Common myeloid progenitor, CD34-positive (primary cell): ENCODE measurements around the gene GCNT2.
"Not testable (repeated sequence)": the region's sequence is repeated elsewhere in the genome, so short reads cannot be mapped to it uniquely, and the experiment has no call there.

Experiments used
- CTCF ChIA-PET: fragments of 350-600 bp; sonication (Branson Sonifier 250); formaldehyde crosslinking; loops from one replicate; lab custom pipeline; 2021; ENCODE audit warnings: antibody characterized with exemption; lab: Charles Lee
- POLR2A ChIA-PET: fragments of 350-600 bp; sonication (Branson Sonifier 250); formaldehyde crosslinking; loops from one replicate; lab custom pipeline; 2021; ENCODE audit warnings: antibody characterized with exemption; lab: Charles Lee
- DNase-seq, 3 donors: peaks; one replicate each; pipeline versions ENCODE4 v3.0.0 to v3.0.0-alpha.2; 2013
- H3K27ac ChIP-seq, 2 experiments: 1 replicate in 1 of 2; 2 replicates in 1 of 2; pipeline ENCODE4 v1.7.0; 2013; ENCODE audit warnings: inconsistent platforms in 2 of 2, low read length in 2 of 2, mild to moderate bottlenecking in 2 of 2, low read depth in 1 of 2, moderate library complexity in 1 of 2; ENCODE audit not compliant: severe bottlenecking in 2 of 2, insufficient read depth in 1 of 2, poor library complexity in 1 of 2
- H3K27me3 ChIP-seq, 5 experiments: replicated peaks in 2 of 5; 1 replicate in 3 of 5; 2 replicates in 2 of 5; pipeline versions ENCODE4 v1.6.1 to v1.7.0; 2013; ENCODE audit warnings: low read length in 4 of 5, mild to moderate bottlenecking in 2 of 5, moderate library complexity in 2 of 5, inconsistent platforms in 1 of 5; ENCODE audit not compliant: insufficient read depth in 5 of 5, control insufficient read depth in 4 of 5
- H3K36me3 ChIP-seq, 4 experiments: 1 replicate in 2 of 4; 2 replicates in 2 of 4; pipeline versions ENCODE4 v1.6.1 to v1.7.0; 2013; ENCODE audit warnings: low read length in 3 of 4, control low read depth in 1 of 4, mild to moderate bottlenecking in 1 of 4; ENCODE audit not compliant: control insufficient read depth in 4 of 4, insufficient read depth in 4 of 4
- H3K4me1 ChIP-seq, 4 experiments: 1 replicate in 3 of 4; 2 replicates in 1 of 4; pipeline versions ENCODE4 v1.6.1 to v1.7.1; 2013; ENCODE audit warnings: low read length in 3 of 4, mild to moderate bottlenecking in 3 of 4, control low read depth in 1 of 4, inconsistent platforms in 1 of 4, moderate library complexity in 1 of 4; ENCODE audit not compliant: control insufficient read depth in 4 of 4, insufficient read depth in 4 of 4; ENCODE audit errors: control extremely low read depth in 1 of 4
- H3K4me3 ChIP-seq, 7 experiments: 1 replicate in 4 of 7; 2 replicates in 3 of 7; pipeline versions ENCODE4 v1.5.1 to v1.7.0; 2013; ENCODE audit warnings: mild to moderate bottlenecking in 7 of 7, low read length in 6 of 7, moderate library complexity in 6 of 7, inconsistent platforms in 2 of 7, low read depth in 2 of 7, control low read depth in 1 of 7; ENCODE audit not compliant: insufficient read depth in 4 of 7, control insufficient read depth in 1 of 7; ENCODE audit errors: extremely low read depth in 1 of 7
- H3K9me3 ChIP-seq, 5 experiments: 1 replicate in 4 of 5; 2 replicates in 1 of 5; pipeline versions ENCODE4 v1.6.1 to v1.7.1; 2013; ENCODE audit warnings: low read length in 4 of 5, mild to moderate bottlenecking in 2 of 5, inconsistent platforms in 1 of 5, low read depth in 1 of 5, moderate library complexity in 1 of 5; ENCODE audit not compliant: control insufficient read depth in 4 of 5, insufficient read depth in 2 of 5; ENCODE audit errors: control extremely low read depth in 1 of 5
- WGBS: methylation state at CpG from one replicate; pipeline ENCODE4 v1.1.5; 2013; ENCODE audit not compliant: insufficient coverage; 5-methylcytosine and 5-hydroxymethylcytosine counted together

The GCNT2 gene

DNA sequence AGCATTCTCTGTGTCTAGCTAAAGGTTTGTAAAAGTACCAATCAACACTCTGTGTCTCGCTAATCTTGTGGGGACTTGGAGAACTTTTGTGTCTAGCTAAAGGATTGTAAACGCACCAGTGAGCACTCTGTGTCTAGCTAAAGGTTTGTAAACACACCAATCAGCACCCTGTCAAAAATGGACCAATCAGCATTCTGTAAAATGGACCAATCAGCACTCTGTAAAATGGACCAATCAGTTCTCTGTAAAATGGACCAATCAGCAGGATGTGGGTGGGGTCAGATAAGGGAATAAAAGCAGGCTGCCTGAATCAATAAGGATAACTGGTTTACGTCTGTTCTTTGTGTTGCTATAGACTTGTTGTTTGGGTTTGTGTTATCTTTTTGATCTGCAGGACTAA is 29.2 kb upstream of the GCNT2 start:
- 100% methylated on average over 1 of the region's 3 CpGs for WGBS
- DNase-seq, H3K36me3 ChIP-seq, H3K4me3 ChIP-seq, H3K9me3 ChIP-seq, H3K27ac ChIP-seq, POLR2A ChIA-PET: not testable (repeated sequence)
- CTCF ChIA-PET, result interaction anchor here (1.1 kb wide), 1 partner anchor 12 kb away, joined by 4 read pairs; no protein-coding TSS in a partner anchor
- H3K27me3 ChIP-seq, result peaks cover 0 to 14% (median 0%) of the 10 kb centered on the region in 5 experiments
- peaks cover 0 to 12% (median 6%) of the 10 kb centered on the region in 4 experiments for H3K4me1 ChIP-seq

DNA sequence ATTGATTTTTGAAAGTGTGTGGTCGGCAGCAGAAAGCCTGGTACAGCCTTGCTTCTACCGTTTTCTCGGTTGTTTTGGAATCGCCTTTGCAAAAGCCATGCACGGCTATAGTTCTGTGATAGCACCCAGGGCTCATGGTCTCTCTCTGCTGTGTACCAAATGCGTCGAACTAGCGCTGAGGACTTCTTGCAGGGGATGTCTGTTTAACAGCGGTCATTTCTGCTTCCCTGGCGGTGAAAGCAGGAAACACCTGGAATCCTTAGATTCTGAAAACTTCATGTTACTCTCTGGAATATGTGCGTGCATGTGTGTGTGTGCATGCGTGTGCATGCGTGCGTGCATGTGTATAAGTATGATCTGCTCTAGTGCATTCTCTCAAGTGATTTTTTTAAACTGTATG is 26.1 kb upstream of the GCNT2 start:
- no peaks in the 10 kb centered on the region for H3K27me3 ChIP-seq
- 8% methylated on average over 10 of the region's 14 CpGs for WGBS
- POLR2A ChIA-PET, result no interaction called here

DNA sequence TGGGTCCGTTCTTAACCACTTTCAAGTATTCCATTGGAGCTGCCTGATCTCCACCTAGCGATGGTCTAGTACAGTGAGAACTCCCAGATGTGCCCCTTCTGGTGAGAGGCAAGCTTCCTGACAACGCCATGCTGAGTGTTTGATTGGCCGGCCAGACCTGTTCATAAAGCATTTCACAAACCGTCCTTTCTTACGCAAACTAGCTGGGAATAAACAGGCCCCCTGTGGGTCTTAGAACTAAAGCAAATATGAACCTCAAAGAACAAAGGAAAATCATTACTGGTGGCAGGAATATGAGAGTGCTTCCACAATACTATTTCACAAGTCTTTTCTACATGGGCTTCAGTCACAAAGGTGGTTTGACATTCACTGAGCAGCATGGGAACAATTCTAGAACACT is 15.6 kb upstream of the GCNT2 start:
- 70% methylated on average over 4 of the region's 6 CpGs for WGBS
- DNase-seq, result no peak
- H3K36me3 ChIP-seq, result no peaks in the 10 kb centered on the region
- ChIA-PET CTCF (interaction anchor here (1.0 to 1.7 kb wide), 4 partner anchors 23 to 216 kb away, joined by 3 to 4 read pairs (median 3); no protein-coding TSS in a partner anchor), POLR2A (no interaction called here)
- H3K4me1 ChIP-seq, result no peaks in the 10 kb centered on the region
- no peak overlapping the region for H3K4me3 ChIP-seq
- no peaks in the 10 kb centered on the region for H3K9me3 ChIP-seq
- no peak overlapping the region for H3K27ac ChIP-seq
- no peaks in the 10 kb centered on the region for H3K27me3 ChIP-seq

More for the DNA sequence above, 26.1 kb upstream of the GCNT2 start:
- peak; percentile 70 to 88 (median 77) for DNase-seq
- H3K4me1 ChIP-seq, result peaks cover 0 to 10% (median 6%) of the 10 kb centered on the region in 4 experiments
- no peaks in the 10 kb centered on the region for H3K36me3 ChIP-seq
- CTCF ChIA-PET, result interaction anchor here (1.3 kb wide), 1 partner anchor 307 kb away, joined by 3 read pairs; no protein-coding TSS in a partner anchor
- H3K9me3 ChIP-seq, result no peaks in the 10 kb centered on the region
- no peak overlapping the region for H3K27ac ChIP-seq
- H3K4me3 ChIP-seq, result peak overlapping the region in 1 of 7 experiments; percentile 53

DNA sequence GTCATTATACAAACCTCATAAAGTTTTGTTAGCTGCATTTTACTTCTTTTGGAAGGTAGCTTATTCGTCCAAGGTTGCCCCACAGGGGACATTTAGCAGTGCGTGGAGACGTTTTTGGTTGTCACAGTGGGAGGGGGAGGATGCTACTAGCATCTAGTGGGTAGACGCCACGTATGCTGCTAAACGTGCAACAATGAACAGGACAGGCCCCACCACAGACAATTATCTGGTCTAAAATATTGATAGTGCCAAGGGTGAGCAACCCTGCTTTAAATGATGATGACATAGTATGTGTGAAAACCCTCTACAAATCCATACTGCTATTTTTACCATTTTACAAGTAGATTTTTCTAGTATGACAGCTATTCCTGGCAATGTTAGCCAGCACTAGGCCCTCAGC is 13.9 kb upstream of the GCNT2 start:
- Histone ChIP-seq H3K27me3 (no peaks in the 10 kb centered on the region), H3K36me3 (no peaks in the 10 kb centered on the region), H3K9me3 (no peaks in the 10 kb centered on the region), H3K27ac (no peak overlapping the region), H3K4me1 (peaks cover 0 to 5% (median 0%) of the 10 kb centered on the region in 4 experiments), H3K4me3 (no peak overlapping the region)
- 100% methylated on average over 2 of the region's 6 CpGs for WGBS
- ChIA-PET CTCF (interaction anchor here (0.9 to 1.6 kb wide), 3 partner anchors 18 to 195 kb away, joined by 3 to 5 read pairs (median 4); no protein-coding TSS in a partner anchor), POLR2A (no interaction called here)
- DNase-seq, result no peak

DNA sequence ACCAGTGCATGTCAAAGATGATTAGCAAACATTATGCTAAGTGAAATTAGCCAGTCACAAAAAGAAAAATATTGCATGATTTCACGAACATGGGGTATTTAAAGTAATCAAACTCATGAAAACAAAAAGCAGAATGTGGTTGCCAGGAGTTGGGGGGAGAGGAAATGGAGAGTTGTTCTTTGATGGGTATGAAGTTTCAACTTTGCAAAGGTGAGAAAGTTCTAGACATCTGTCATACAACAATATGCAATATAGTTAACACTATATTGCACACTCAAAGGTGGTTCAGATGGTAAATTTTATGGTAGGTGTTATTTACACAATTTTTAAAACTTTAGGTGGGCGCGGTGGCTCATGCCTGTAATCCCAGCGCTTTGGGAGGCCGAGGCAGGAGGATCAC is 13.4 kb upstream of the GCNT2 start:
- Histone ChIP-seq H3K36me3 (no peaks in the 10 kb centered on the region), H3K27ac (no peak overlapping the region), H3K9me3 (no peaks in the 10 kb centered on the region), H3K4me1 (peaks cover 0 to 5% (median 0%) of the 10 kb centered on the region in 4 experiments), H3K4me3 (no peak overlapping the region), H3K27me3 (no peaks in the 10 kb centered on the region)
- CTCF ChIA-PET, result interaction anchor here (1.4 to 1.6 kb wide), 3 partner anchors 15 to 38 kb away, joined by 3 to 5 read pairs (median 4); no protein-coding TSS in a partner anchor
- no peak for DNase-seq
- POLR2A ChIA-PET, result no interaction called here
- WGBS, result no CpG with 5 or more reads among the region's 5 CpGs

DNA sequence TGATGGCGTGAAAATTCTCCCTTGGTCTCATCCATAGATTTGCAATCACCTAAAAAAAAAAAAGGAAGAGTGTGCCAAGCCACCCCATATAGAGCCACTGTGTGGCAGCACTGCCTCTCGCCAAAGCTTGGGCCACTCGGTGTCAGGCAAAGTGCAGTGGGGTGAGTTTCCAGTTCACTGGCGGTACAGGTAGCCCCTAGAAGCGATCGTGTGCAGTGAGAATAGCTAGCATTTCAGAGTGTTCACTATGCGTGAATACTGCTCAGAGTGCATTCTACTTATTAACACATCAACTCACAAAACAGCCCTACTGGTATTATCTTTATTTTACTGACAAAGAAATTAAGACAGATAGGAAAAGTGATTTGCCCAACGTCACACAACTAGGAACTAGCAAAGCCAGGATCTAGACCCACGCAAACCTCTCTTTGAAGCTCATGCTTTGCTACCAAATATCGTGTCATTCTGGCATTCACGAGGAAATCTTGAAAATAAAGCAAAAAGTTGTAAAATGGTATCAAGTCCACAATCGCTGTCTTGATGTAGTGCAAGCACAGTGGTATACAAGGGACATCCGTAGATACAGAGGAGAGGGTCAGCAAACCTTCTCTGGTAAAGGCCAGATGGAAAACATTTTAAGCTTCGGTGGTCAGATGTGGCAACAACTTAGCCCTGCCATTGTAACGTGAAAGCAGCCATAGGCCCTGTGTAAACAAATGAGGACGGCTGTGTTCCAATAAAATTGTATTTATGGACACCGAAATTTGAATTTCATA is 10.4 kb upstream of the GCNT2 start:
- ChIA-PET POLR2A (no interaction called here), CTCF (interaction anchor here (0.5 to 2.8 kb wide), 44 partner anchors 8 to 324 kb away, joined by 3 to 16 read pairs (median 4); partner anchors contain the start of genes TMEM14B and TMEM14C)
- WGBS, result 49% methylated on average over 7 of the region's 17 CpGs
- DNase-seq, result peak; percentile 75 to 82 (median 79)
- H3K36me3 ChIP-seq, result no peaks in the 10 kb centered on the region
- no peaks in the 10 kb centered on the region for H3K9me3 ChIP-seq
- H3K27ac ChIP-seq, result no peak overlapping the region
- H3K4me1 ChIP-seq, result peaks cover 0 to 5% (median 0%) of the 10 kb centered on the region in 4 experiments
- H3K4me3 ChIP-seq, result peak overlapping the region in 4 of 7 experiments; percentile 29 to 58 (median 42)
- no peaks in the 10 kb centered on the region for H3K27me3 ChIP-seq

DNA sequence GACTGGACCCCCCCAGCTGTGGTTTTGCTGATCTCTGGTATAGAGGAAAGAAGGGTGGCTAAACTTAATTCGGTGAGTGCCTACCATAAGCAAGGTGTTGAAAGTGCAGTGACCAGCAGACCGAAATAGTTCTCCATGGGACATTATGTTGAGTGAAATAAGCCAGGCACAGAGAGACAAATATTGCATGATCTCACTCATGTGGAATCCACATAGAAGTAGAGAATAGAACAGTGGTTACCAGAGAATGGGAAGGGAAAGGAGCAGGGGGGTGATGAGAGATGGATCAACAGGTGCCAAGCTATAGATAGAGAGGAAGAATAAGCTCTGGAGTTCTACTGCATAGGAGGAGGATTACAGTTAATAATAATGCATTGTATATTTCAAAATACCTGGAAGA is 9.7 kb upstream of the GCNT2 start:
- Histone ChIP-seq H3K4me1 (peaks cover 0 to 5% (median 0%) of the 10 kb centered on the region in 4 experiments), H3K27ac (no peak overlapping the region), H3K4me3 (no peak overlapping the region), H3K27me3 (no peaks in the 10 kb centered on the region), H3K36me3 (no peaks in the 10 kb centered on the region), H3K9me3 (no peaks in the 10 kb centered on the region)
- WGBS, result 79% methylated on average over 2 of the region's 2 CpGs
- no peak for DNase-seq
- POLR2A ChIA-PET, result no interaction called here
- CTCF ChIA-PET, result interaction anchor here (0.8 to 2.8 kb wide), 35 partner anchors 9 to 324 kb away, joined by 3 to 16 read pairs (median 4); partner anchors contain the start of genes TMEM14B and TMEM14C
